Measurements from ENCODE around the gene DISP2. TPM values are rescaled to one million over a fixed set of nuclear protein-coding genes. Genes with fewer than 3 reads are reported as not detected.

DISP2 gene
- total RNA-seq, 3 donors from 2014 or later = under 0.01 to 0.88 (median under 0.01) TPM

- TF ChIP-seq CTCF (IDR thresholded peaks at IDR 0.05) = no peak
- TF ChIP-seq POLR2A (IDR thresholded peaks at IDR 0.05) = no peak
- no peak for TF ChIP-seq POLR2AphosphoS5 (IDR thresholded peaks at IDR 0.05)
- intact Hi-C loops (cut with DNase I; ENCODE audit: low total_unique reads) = loop anchor here (10.0 kb wide), 1 partner anchor 59 kb away; no protein-coding TSS in a partner anchor
- H3K27me3 ChIP-seq = no peaks in the 10 kb centered on the region
Measured at GRCh38 chr15:40365624-40366456, 7.8 kb downstream of the DISP2 start.

GRCh38 chr15:40366457-40367370, 8.7 kb downstream of the DISP2 start:
- Histone ChIP-seq H3K4me1 (peaks cover 0 to 7% of the 10 kb centered on the region in 2 donors), H3K9me3 (no peaks in the 10 kb centered on the region), H3K4me3 (no peak overlapping the region), H3K36me3 (no peaks in the 10 kb centered on the region), H3K27me3 (no peaks in the 10 kb centered on the region), H3K27ac (peak overlapping the region in 1 of 2 donors; percentile 2)
- DNase-seq (ENCODE audit: low spot score in 2 of 2) = peak; percentile 66 to 73
- no peak for TF ChIP-seq POLR2A (IDR thresholded peaks at IDR 0.05)
- TF ChIP-seq CTCF (IDR thresholded peaks at IDR 0.05) = no peak
- TF ChIP-seq POLR2AphosphoS5 (IDR thresholded peaks at IDR 0.05) = no peak
- intact Hi-C loops (cut with DNase I; ENCODE audit: low total_unique reads) = loop anchor here (10.0 kb wide), 1 partner anchor 58 kb away; no protein-coding TSS in a partner anchor

More at GRCh38 chr15:40365624-40366456, 7.8 kb downstream of the DISP2 start:
- Histone ChIP-seq H3K4me3 (no peak overlapping the region), H3K4me1 (peaks cover 0 to 7% of the 10 kb centered on the region in 2 donors), H3K36me3 (no peaks in the 10 kb centered on the region), H3K9me3 (no peaks in the 10 kb centered on the region), H3K27ac (no peak overlapping the region)
- no peak for DNase-seq (ENCODE audit: low spot score in 2 of 2)

GRCh38 chr15:40367371-40367685, 9.3 kb downstream of the DISP2 start:
- intact Hi-C loops (cut with DNase I; ENCODE audit: low total_unique reads) = loop anchor here (10.0 kb wide), 1 partner anchor 57 kb away; no protein-coding TSS in a partner anchor
- H3K27ac ChIP-seq = peak overlapping the region in 1 of 2 donors; percentile 2
- H3K4me3 ChIP-seq = peak overlapping the region in 2 of 3 donors; percentile 35 to 60
- peaks cover 0 to 7% of the 10 kb centered on the region in 2 donors for H3K4me1 ChIP-seq
- no peaks in the 10 kb centered on the region for H3K27me3 ChIP-seq
- no peaks in the 10 kb centered on the region for H3K9me3 ChIP-seq
- DNase-seq (ENCODE audit: low spot score in 2 of 2) = no peak
- TF ChIP-seq CTCF (IDR thresholded peaks at IDR 0.05) (no peak), POLR2AphosphoS5 (IDR thresholded peaks at IDR 0.05) (no peak), POLR2A (IDR thresholded peaks at IDR 0.05) (no peak)
- H3K36me3 ChIP-seq = no peaks in the 10 kb centered on the region

- Histone ChIP-seq H3K36me3 (no peaks in the 10 kb centered on the region), H3K4me3 (peak overlapping the region; percentile 29 to 60 (median 35)), H3K4me1 (peaks cover 0 to 7% of the 10 kb centered on the region in 2 donors), H3K9me3 (no peaks in the 10 kb centered on the region), H3K27me3 (no peaks in the 10 kb centered on the region), H3K27ac (peak overlapping the region in 1 of 2 donors; percentile 29)
- DNase-seq (ENCODE audit: low spot score in 2 of 2) = peak; percentile 69 to 83
- TF ChIP-seq POLR2A (IDR thresholded peaks at IDR 0.05) (no peak), CTCF (IDR thresholded peaks at IDR 0.05) (peak; percentile 46 to 95 (median 47)), POLR2AphosphoS5 (IDR thresholded peaks at IDR 0.05) (peak in 1 of 3 donors; percentile 14)
- intact Hi-C loops (cut with DNase I; ENCODE audit: low total_unique reads) = loop anchor here (10.0 kb wide), 1 partner anchor 57 kb away; no protein-coding TSS in a partner anchor
Measured at GRCh38 chr15:40367686-40368611, 9.9 kb downstream of the DISP2 start.

Measured in breast epithelium (tissue), 4 donors.